Adrenal gland (tissue), 12 donors: Measurements from ENCODE around the gene TNFAIP3. TPM values are rescaled to one million over a fixed set of nuclear protein-coding genes. Genes with fewer than 3 reads are reported as not detected.
A peak's percentile ranks its signal among the peaks of the same experiment; 100 is the strongest.

Experiments
- DNase-seq, 7 donors: peaks; one replicate each; pipeline ENCODE4 v3.0.0-alpha.2; 2019 to 2020
- H3K27ac ChIP-seq, 5 donors: fragments of 200-600 bp; sonication (generic) in 4 of 5; 1 replicate in 3 of 5; 2 replicates in 2 of 5; pipeline versions ENCODE4 v1.5.1 to v1.8.0; 2016 to 2020; ENCODE audit warnings: mild to moderate bottlenecking in 1 of 5
- H3K27me3 ChIP-seq: fragments of 200-600 bp; 2 replicates; pipeline ENCODE4 v1.8.0; 2021
- H3K36me3 ChIP-seq, 2 donors: fragments of 200-600 bp; replicated peaks in 1 of 2; 1 replicate in 1 of 2; 2 replicates in 1 of 2; pipeline versions ENCODE4 v1.5.1 to v1.8.0; 2018 to 2022
- H3K4me1 ChIP-seq, 2 donors: fragments of 200-600 bp; replicated peaks in 1 of 2; 1 replicate in 1 of 2; 2 replicates in 1 of 2; pipeline versions ENCODE4 v1.5.1 to v1.8.0; 2018 to 2021
- H3K4me3 ChIP-seq, 4 donors: fragments of 200-600 bp; sonication (generic) in 3 of 4; one replicate each; pipeline ENCODE4 v1.5.1; 2016 to 2018
- H3K9me3 ChIP-seq, 3 donors: fragments of 200-600 bp; sonication (generic) in 1 of 3; replicated peaks in 1 of 3; 1 replicate in 2 of 3; 2 replicates in 1 of 3; pipeline versions ENCODE4 v1.5.1 to v1.8.0; 2016 to 2021
- POLR2A ChIP-seq, 2 donors: fragments of 450-650 bp; IDR thresholded peaks; one replicate each; pipeline ENCODE4 v1.6.1; 2017; ENCODE audit warnings: antibody characterized with exemption in 2 of 2, mild to moderate bottlenecking in 2 of 2, moderate library complexity in 1 of 2
- WGBS, 4 donors: extraction: QIAGEN DNeasy Blood & Tissue Kit in 2 of 4; methylation state at CpG; one replicate each; pipeline versions ENCODE4 v1.1.5 to v1.1.7; 2013 to 2017; 5-methylcytosine and 5-hydroxymethylcytosine counted together
- intact Hi-C, 2 donors: fragments of 100-400 bp; cut with DNase I; formaldehyde crosslinking; loops; one replicate each; pipeline versions ENCODE4 v1.14.1 to v1.15.0; 2022 to 2023
- polyA plus RNA-seq, 3 donors: library from polyadenylated mRNA; stranded (reverse); fragments of 200-250 nt in 2 of 3; fragments of 350-450 nt in 1 of 3; fragmentation: Illumina TruSeq in 1 of 3; extraction: RNeasy Lipid Tissue Mini Kit (QIAGEN cat#74804) in 1 of 3; gene quantifications; one replicate each; pipeline ENCODE4 v1.2.3, GENCODE V29; 2013 to 2014
- total RNA-seq, 9 donors: library from RNA; depleted of rRNA in 4 of 9; stranded (reverse); fragments of >200 nt in 4 of 9; fragments of 120-200 nt in 1 of 9; fragmentation: NEBNext Ultra II Directional in 1 of 9; extraction: Animal tissue kit (Norgen Biotek cat#: 25700) in 1 of 9; gene quantifications; one replicate each; pipeline versions ENCODE4 v1.1.0 to v1.2.4, GENCODE V29; 2013 to 2023
- TF ChIP-seq, protein P1 (sequence below), 6 experiments: fragments of 450-650 bp in 4 of 6; fragments of 200-600 bp in 2 of 6; sonication (generic) in 1 of 6; IDR thresholded peaks; 1 replicate in 5 of 6; 2 replicates in 1 of 6; pipeline versions ENCODE4 v1.5.1 to v1.8.0; 2016 to 2021; ENCODE audit warnings: antibody characterized with exemption in 6 of 6, mild to moderate bottlenecking in 2 of 6, moderate library complexity in 1 of 6
- donor health status: healthy with polysubstance abuse.
- donor health status: Bipolar disorder and iron deficiency.
- donor health status: DM: yes; HTN: yes; CAD: no.
- donor health status: DM: no; HTN: no; CAD: no.
- donor health status: DM: no; HTN: no; CAD: no.
- donor health status: DM: yes; HTN: yes; CAD: no.

The TNFAIP3 gene
- total and polyA plus RNA-seq, 12 donors, result 5.0 to 29.7 (median 15.2) TPM

DNA sequence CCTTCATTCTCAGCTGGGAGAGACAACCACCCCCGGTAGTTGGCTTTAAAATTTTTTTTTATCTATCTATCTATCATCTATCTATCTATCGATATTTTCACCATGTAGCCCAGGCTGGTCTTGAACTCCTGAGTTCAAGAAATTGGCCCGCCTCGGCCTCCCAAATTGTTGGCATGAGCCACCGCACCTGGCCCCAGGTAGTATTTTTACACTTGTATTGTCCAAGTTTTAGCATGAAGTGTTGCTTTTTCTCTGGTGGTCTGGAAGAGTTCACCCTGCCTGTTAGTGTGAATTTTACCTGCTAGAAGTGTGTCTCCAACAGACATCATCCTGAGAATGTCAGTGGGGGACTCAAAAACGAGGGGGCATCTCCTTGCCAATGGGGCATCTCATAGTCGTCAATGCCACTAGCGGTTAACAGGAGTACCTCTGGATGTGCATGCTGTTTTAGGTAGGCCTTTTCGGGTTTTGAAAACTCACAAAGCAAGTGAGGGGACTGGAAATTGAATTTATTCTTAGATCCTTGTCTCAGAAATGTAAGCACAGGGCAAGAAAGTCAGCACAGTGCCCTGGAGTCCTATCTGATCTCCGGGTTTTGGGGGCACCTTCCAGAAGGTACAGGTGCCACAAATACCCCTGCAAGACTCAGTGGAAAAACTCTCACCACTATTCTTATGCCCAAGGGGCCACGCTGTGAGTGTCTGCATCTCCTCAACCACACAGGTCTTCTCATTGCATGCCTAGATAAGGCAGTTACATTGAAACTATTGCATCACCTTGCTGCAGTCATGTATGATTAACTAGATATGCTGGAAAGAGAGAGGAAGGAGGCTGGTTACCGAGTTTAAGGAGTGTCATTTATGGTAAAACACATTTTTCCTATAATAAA lies 37.1 kb downstream of the TNFAIP3 start:
- WGBS, 4 donors, result 87 to 91% (median 89%) methylated on average over 12 of the region's 12 CpGs
- no peak for TF ChIP-seq POLR2A (IDR thresholded peaks at IDR 0.05)
- TF ChIP-seq, protein P1, sequence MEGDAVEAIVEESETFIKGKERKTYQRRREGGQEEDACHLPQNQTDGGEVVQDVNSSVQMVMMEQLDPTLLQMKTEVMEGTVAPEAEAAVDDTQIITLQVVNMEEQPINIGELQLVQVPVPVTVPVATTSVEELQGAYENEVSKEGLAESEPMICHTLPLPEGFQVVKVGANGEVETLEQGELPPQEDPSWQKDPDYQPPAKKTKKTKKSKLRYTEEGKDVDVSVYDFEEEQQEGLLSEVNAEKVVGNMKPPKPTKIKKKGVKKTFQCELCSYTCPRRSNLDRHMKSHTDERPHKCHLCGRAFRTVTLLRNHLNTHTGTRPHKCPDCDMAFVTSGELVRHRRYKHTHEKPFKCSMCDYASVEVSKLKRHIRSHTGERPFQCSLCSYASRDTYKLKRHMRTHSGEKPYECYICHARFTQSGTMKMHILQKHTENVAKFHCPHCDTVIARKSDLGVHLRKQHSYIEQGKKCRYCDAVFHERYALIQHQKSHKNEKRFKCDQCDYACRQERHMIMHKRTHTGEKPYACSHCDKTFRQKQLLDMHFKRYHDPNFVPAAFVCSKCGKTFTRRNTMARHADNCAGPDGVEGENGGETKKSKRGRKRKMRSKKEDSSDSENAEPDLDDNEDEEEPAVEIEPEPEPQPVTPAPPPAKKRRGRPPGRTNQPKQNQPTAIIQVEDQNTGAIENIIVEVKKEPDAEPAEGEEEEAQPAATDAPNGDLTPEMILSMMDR (IDR thresholded peaks at IDR 0.05), result no peak
- Histone ChIP-seq H3K4me3 (no peak overlapping the region), H3K9me3 (no peaks in the 10 kb centered on the region), H3K4me1 (no peaks in the 10 kb centered on the region), H3K27ac (no peak overlapping the region), H3K36me3 (no peaks in the 10 kb centered on the region), H3K27me3 (no peaks in the 10 kb centered on the region)
- DNase-seq, result no peak
- intact Hi-C loops, result no loop called here

- 54 to 67% (median 60%) methylated on average over 11 of the region's 11 CpGs for WGBS, 4 donors
- Histone ChIP-seq H3K9me3 (no peaks in the 10 kb centered on the region), H3K4me3 (no peak overlapping the region), H3K4me1 (no peaks in the 10 kb centered on the region), H3K36me3 (no peaks in the 10 kb centered on the region), H3K27me3 (no peaks in the 10 kb centered on the region), H3K27ac (no peak overlapping the region)
- TF ChIP-seq POLR2A (IDR thresholded peaks at IDR 0.05), result no peak
- TF ChIP-seq, protein P1 (IDR thresholded peaks at IDR 0.05), result no peak
- intact Hi-C loops, result no loop called here
- DNase-seq, result peak in 1 of 7 donors; percentile 53
These were observed 38.0 kb downstream of the TNFAIP3 start for GRCh38 chr6:137904822-137905617.

DNA sequence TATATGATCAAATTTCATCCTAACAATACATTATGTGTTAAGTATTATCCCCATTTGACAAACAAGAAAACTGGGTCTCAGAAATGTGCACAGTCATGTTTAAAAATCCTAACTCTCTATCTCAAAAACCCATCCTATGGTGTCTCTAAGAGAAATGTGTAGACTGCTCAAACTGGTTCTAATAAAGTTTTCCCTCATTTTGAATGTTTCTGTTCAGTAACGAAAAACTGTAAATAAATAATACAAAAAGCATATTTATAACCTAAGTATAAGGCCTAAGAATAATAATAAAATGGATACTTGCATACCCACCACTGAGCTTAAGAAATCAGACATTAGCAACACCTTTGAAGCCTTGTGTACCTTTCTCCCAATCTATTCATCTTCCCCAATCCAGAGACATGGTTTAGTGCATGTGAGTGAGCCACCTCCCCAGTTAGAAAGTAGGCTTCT lies 39.0 kb downstream of the TNFAIP3 start:
- intact Hi-C loops, result no loop called here
- no peak for TF ChIP-seq POLR2A (IDR thresholded peaks at IDR 0.05)
- TF ChIP-seq, protein P1 (IDR thresholded peaks at IDR 0.05), result no peak
- Histone ChIP-seq H3K9me3 (no peaks in the 10 kb centered on the region), H3K36me3 (no peaks in the 10 kb centered on the region), H3K27me3 (no peaks in the 10 kb centered on the region), H3K27ac (no peak overlapping the region), H3K4me3 (no peak overlapping the region), H3K4me1 (no peaks in the 10 kb centered on the region)
- 77 to 89% (median 84%) methylated on average over 1 of the region's 1 CpG for WGBS, 4 donors
- DNase-seq, result no peak

DNA sequence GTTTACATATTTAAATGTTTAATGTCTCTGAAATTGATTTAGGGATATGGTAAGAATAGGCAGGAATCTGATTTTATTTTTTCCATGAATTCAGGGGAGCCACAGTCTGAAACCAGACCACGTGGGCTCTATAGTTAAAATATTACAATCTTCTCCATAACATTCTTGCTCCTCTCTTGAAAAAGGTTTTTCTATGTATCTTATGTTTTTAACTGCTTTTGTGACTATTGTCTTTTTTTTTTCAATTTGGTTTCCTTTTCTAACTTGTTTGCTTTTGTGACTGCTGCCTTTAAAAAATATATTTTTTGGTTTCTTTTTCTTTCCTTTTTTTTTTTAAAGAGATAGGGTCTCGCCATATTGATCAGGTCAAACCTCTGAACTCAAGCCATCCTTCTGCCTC lies 40.1 kb downstream of the TNFAIP3 start:
- TF ChIP-seq, protein P1 (IDR thresholded peaks at IDR 0.05), result no peak
- no peak for TF ChIP-seq POLR2A (IDR thresholded peaks at IDR 0.05)
- H3K9me3 ChIP-seq, result no peaks in the 10 kb centered on the region
- WGBS, 4 donors, result 77 to 87% (median 83%) methylated on average over 2 of the region's 2 CpGs

More for the DNA sequence above, 40.1 kb downstream of the TNFAIP3 start:
- H3K4me3 ChIP-seq, result no peak overlapping the region
- H3K4me1 ChIP-seq, result no peaks in the 10 kb centered on the region
- intact Hi-C loops, result no loop called here
- H3K36me3 ChIP-seq, result no peaks in the 10 kb centered on the region
- H3K27ac ChIP-seq, result no peak overlapping the region
- no peak for DNase-seq
- H3K27me3 ChIP-seq, result no peaks in the 10 kb centered on the region
